Stimulated activated CD4-positive, alpha-beta T cell treated with anti-CD3 and anti-CD28 coated beads, Interleukin-15, amount 100 ng/mL, for 1 hour (primary cell): ENCODE results near the gene RGS8.
"Not testable (repeated sequence)": the region's sequence is repeated elsewhere in the genome, so short reads cannot be mapped to it uniquely, and the experiment has no call there.

Experiments
- DNase-seq, 2 donors: peaks; one replicate each; pipeline ENCODE4 v3.0.0-alpha.2; 2020; ENCODE audit warnings: low read depth in 1 of 2, low spot score in 1 of 2

The RGS8 gene

GRCh38 chr1:182702826-182703524 lies 18.6 kb upstream of the RGS8 start:
- no peak for DNase-seq

- DNase-seq: no peak
Measured at GRCh38 chr1:182700351-182700709, 15.9 kb upstream of the RGS8 start.

- no peak for DNase-seq
Measured at GRCh38 chr1:182699393-182700350, 15.3 kb upstream of the RGS8 start.

DNA sequence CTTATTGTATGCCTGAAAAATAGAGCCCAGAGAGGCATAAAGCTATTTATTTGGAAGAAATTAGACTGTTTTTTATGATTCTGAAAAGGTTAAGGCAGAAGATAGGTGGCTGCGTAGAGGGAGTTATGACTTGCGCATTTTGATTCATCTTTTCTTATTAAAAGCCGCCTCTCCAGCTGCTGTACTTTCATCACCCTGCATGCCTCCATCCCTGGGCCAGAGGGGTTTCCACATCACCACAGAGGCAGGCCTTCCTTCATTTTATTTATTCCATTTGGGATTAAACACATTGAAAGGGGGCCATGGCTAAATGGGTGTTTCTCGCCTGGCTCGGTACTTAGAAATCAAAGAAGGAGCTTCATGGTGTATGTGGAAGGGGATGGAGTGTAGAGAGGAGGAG lies 14.6 kb upstream of the RGS8 start:
- DNase-seq: no peak

- not testable (repeated sequence) for DNase-seq
Measured at GRCh38 chr1:182693139-182693538, 8.8 kb upstream of the RGS8 start.

GRCh38 chr1:182690886-182691443 lies 6.6 kb upstream of the RGS8 start:
- DNase-seq: no peak

DNA sequence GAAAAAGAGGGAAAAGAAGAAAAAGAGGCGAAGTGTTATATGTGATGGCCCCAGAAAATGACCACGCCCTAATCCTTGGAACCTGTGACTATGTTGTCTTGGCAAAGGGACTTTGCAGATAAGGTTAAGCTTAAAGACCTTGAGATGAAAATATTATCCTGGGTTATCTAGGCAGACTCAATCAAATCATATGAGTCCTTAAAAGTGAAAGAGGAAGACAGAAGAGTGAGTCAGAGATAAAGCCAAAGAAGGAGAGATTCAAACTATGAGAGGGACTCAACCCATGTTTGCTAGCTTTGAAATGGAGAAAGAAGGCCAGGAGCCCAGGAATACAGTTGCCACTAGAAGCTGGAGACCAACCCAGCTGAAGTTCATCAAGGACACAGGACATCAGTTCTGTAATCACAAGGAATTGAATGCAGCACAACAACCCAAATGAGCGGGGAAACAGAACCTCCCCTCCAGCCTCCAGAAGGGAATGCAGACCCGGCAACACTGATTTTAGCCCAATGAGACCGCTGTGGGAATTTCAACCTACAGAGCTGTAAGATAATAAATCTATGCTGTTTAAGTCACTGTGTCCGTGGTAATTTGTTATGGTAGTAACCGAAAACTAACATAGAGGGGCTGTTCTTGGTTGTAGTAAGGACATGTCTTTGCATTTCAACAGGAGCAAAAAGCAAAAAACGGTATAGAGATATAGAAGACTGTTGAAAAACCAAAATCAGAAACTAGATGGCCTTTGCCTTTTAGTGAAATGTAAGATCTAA lies 4.2 kb upstream of the RGS8 start:
- no peak for DNase-seq

DNA sequence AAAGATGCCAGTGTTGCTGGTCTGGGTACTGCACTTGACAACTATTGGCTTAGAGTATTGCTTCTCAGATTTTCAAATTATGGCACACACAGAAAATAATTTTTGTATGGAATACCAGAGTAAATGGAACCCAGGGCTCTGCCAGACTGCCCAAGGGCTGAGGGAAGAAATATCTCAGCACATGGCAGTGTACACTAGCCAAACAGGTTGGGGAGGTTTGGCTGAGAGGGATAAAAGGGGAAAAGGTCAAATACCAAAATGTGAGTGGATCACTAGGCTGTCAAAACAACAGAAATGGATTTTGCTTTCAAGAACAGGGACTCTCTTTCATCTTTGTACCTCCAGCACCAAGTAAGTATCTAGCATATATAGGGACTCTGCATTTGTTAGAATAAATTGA lies 3.0 kb upstream of the RGS8 start:
- DNase-seq: no peak

DNA sequence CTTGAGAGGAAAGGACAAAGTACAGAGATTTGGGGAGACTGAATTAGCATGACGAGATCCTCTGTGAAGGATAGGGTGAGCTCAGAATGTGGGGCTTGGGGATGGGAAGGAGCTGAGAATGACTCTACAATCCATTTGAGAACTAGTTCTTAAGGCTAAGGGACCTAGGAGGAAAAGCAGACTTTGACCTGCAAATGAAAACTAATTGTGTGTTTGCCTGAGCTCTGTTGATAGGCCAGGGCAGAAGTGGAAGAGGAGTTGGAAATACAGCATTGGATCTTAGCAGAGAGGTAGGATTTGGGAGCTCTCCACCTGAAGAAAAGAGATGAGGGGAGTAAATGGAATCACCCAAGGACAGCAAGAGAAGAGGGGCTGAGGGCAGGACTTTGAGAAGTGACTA lies 2.1 kb upstream of the RGS8 start:
- DNase-seq: no peak

- no peak for DNase-seq
Measured at GRCh38 chr1:182685215-182685614, 828 bp upstream of the RGS8 start.

DNA sequence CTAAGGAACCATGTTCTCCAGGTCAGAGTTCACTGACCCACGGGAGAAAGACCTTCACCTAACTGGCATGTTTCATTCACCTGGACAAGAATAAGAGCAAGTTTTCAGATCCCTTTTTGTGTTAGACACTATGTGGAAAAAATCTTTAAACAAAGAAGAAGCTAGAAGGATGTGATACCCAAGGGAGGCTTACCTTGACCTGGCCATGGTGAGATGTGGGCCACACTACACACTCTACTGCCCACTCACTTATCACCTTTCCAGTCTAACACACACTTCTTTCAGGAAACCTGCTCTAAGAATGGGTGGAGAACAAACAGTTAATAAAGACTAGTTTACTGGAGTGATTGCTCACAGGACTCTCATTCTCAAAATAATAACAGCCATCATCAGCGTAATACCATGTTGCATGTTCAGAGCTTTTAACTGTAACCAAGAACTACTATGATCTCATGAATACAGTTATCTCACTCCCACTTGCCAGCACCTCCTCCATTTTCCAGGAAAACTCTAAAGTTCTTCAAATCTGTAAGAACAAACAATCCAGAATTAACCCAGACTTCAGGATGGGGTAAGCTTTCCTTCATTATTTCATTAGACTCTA lies 1.4 kb downstream of the RGS8 start:
- DNase-seq: no peak

DNA sequence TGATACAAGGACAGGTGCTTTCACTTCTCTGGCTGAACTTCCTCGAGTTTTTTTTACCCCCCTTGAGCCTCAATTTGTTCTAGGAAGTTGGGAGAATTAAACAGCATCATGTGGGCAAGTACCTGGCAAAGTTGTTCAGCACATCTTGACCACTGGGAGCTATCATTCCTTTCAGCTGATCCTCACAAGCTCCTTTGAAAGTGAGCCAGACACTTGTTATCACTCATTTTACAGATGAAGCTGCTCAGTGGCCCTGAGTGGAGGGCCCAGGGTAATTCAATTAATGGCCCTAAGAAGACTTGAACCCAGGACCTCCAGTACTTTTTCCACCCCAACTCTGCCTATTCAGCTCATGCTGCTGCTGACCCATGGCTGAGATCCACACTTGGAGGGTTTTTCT lies 2.0 kb downstream of the RGS8 start:
- no peak for DNase-seq

DNA sequence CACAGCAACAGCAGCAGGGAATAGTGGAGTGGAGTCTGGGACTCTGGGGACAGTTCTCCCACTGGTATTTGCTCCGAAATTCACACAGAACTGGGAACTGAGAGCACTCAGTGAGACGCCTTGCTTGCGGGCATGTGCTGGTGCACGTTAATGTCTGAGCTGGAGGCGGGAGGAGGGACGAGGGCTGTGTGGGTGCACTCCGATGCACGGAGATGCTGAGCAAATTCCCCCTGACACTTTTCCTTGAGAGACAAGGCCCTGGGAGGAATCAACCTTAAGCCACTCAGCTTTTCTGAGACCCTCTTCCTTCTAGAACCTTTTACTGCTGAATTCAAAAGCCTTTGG lies 2.8 kb downstream of the RGS8 start:
- no peak for DNase-seq

DNA sequence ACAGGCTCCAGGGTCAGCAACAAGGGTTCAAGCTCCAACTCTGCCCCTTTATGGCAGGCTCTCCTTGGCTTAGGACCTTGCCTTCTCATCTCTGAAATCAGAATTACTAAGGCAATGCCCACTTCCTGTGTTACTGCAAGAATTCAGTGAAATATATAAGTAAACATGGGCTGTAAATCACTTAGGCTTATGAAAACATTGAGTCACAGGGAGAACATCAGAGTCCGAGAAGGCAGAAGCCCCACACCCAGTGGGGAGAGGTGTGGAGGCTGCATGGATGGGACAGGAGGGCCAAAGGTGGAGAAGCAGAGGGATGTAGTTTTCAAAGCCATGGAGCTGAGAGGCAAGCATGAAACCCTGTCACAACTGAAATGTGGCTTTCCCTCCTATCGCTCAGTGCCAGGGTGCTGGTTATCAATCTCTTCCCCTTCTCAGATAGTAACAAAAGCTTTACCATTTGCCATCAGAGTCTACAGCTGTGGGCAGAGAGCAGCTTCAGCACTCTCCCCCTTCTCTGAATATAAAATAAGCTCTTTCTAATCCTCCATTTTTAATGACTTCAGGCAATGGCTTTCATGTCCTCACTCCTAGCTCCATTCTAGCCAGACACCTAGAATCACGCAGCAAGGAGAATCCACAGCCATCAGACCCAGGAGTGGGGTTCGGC lies 3.4 kb downstream of the RGS8 start:
- DNase-seq: no peak

DNA sequence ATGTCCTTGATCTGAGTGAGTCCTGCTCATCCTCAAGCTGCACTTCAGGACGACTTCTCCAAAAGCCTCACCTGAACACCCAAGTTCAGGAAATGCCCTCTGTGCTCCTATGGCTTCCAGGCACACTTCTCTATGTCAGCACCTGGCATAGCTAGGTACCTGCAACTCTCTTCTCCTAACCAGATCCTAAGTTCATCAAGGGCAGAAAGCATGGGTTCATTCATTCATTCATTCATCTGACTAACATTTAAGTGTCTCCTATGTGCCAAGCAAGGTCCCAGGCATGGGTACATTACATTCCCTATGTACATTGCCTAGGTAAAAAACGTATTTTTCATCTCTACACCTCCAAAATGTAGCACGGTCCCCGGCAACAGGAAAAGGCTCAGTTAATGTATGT lies 4.0 kb downstream of the RGS8 start:
- DNase-seq: no peak

DNA sequence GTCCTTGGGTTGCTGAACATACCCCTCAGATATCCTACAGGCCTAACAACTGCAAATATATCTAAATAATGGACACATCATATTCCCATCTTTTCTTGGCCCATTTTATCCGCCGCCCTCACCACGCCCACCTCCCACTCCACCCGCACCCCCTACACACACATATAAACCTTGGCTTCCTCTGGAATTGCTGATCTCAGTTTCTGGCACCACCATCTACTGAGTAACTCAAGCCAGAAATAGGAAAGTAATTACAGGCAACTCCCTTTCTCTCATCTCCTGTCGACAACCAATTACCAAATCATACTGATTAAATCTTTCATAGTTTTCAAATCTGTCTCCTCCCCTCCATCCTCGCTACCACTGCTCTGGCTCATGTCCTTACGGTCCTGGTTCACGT lies 4.7 kb downstream of the RGS8 start:
- DNase-seq: no peak

- DNase-seq: no peak
Measured at GRCh38 chr1:182677397-182678098, 6.8 kb downstream of the RGS8 start.

DNA sequence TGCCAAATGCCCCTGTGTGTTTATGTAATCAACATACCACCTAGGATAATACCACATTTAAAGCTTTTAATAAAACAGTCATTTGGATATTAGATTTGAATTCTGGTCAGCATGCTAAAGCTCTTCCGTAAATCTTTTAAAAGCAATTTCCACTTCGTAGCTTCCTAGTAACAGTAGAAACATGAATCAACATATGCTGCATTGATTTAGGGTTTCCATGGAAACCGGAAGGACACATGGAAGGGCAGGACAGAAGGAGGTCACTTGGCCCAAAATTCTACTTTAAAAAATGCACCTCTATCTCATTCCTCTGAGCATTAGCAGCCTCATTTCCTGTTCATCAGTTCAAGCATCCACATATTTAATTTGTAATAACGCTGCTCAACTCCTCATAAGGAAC lies 8.1 kb downstream of the RGS8 start:
- DNase-seq: no peak

DNA sequence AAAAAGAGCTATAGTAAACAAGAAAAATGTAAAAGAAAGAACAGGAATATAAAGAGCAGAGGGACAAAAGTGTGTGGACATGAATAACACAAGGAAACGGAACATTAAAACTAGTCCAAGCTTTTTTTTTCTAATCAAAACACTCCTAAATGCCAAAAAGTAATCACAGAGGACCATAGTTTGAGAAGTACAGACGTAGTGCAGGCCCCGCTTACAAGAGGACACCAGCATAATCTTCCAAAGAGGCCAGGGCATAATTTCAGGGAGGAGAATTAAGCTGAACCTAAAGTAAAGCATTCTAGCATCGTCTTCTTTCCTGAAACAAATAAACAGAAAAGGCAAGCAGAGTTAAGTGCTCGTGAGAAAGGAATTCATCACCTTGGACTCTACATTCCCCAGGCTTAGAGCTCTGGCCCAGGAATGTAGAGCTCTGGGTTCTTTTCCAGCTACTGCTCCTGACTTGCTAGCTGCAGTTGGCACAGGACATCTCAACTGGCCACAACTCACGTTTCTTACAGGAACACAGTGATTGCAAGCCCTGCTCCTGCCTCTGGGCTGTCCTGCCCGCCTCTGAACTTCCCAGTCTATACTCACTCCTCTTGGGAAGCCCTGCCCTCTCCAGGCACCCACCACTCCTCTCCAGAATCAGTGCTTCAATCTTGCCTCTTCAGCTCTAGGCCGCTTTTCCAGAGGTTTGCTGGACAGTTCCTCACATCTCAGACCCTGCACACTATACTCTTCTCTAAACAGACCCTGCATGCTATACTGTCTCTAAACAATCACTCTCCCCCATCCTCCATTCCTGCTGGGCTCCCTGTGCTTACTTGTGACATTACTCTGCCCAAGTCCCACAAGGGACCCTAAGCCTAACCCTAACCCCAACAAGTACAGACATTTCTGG lies 9.8 kb downstream of the RGS8 start:
- no peak for DNase-seq
